ENCODE data around the gene MACROD2.

Gene MACROD2

DNA sequence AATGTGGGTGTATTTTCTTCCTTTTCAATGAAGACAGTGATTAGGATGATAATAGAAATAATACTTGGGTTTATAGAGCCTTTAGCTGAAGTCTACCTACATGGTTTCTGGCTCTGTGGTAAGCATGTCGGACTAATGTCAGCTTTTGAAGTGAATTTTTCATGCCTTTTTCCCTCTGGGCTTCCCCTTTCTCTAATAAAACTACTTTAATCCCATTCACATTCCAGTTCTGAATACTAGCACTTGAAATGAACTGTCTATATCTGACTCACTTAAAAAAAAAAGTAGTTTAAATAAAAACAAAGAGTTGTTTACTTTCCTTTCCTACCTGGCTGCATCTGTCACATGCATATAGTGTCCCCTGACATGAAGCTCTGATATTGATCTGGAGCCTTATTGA is 888.0 kb downstream of the MACROD2 start:
- Histone ChIP-seq H2AFZ (ENCODE audit: low read depth, low read length, severe bottlenecking) (no peak overlapping the region), H3K9me3 (ENCODE audit: insufficient read depth, low read length) (no peaks in the 10 kb centered on the region), H3K27ac (ENCODE audit: low read depth, low read length) (no peak overlapping the region)

DNA sequence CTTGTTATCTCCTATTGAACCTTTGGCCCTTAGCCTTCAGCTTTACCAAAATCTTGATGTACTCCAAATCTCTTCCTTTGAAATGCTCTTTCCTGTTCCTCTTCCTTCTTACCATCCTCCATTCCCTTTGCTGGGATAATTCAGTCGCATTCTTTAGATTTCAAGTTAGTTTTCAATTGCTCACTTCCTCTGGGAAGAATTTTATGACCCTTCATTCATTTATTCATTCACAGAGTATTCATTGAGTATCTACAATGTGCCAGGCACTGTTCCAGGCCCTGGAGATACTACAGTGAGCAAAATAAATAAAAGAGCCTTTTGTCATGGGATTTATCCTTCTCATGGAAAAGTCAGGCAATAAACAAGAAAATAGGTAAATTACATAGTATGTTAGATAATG is 890.3 kb downstream of the MACROD2 start:
- H3K4me3 ChIP-seq (ENCODE audit: insufficient read depth, low read length, poor library complexity, severe bottlenecking) = no peak overlapping the region
- no peaks in the 10 kb centered on the region for H3K36me3 ChIP-seq (ENCODE audit: low read length)
- TF ChIP-seq, protein P1, sequence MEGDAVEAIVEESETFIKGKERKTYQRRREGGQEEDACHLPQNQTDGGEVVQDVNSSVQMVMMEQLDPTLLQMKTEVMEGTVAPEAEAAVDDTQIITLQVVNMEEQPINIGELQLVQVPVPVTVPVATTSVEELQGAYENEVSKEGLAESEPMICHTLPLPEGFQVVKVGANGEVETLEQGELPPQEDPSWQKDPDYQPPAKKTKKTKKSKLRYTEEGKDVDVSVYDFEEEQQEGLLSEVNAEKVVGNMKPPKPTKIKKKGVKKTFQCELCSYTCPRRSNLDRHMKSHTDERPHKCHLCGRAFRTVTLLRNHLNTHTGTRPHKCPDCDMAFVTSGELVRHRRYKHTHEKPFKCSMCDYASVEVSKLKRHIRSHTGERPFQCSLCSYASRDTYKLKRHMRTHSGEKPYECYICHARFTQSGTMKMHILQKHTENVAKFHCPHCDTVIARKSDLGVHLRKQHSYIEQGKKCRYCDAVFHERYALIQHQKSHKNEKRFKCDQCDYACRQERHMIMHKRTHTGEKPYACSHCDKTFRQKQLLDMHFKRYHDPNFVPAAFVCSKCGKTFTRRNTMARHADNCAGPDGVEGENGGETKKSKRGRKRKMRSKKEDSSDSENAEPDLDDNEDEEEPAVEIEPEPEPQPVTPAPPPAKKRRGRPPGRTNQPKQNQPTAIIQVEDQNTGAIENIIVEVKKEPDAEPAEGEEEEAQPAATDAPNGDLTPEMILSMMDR (IDR thresholded peaks at IDR 0.05; ENCODE audit: insufficient read depth, low read length, poor library complexity, severe bottlenecking) = no peak
- no peak for TF ChIP-seq EZH2phosphoT487 (conservative IDR thresholded peaks at IDR 0.05; ENCODE audit: low read length)
- no peak overlapping the region for H2AFZ ChIP-seq (ENCODE audit: low read depth, low read length, severe bottlenecking)
- H3F3A ChIP-seq (ENCODE audit: insufficient read depth) = no peaks in the 10 kb centered on the region
- H3K27me3 ChIP-seq (ENCODE audit: low read length) = no peaks in the 10 kb centered on the region
- no peak overlapping the region for H3K4me2 ChIP-seq (ENCODE audit: low read depth, low read length, poor library complexity, severe bottlenecking)
- no peaks in the 10 kb centered on the region for H3K9me2 ChIP-seq (replicated peaks; ENCODE audit: insufficient read depth, low read length)
- no peaks in the 10 kb centered on the region for H3K9me3 ChIP-seq (ENCODE audit: insufficient read depth, low read length)
- H3K79me2 ChIP-seq (ENCODE audit: insufficient read depth, low read length) = no peaks in the 10 kb centered on the region
- H3K9ac ChIP-seq (ENCODE audit: low read length) = no peak overlapping the region
- H3K27ac ChIP-seq (ENCODE audit: low read depth, low read length) = no peak overlapping the region
- no peaks in the 10 kb centered on the region for H4K20me1 ChIP-seq (ENCODE audit: low read depth, low read length)

More for the DNA sequence above, 888.0 kb downstream of the MACROD2 start:
- no peaks in the 10 kb centered on the region for H3K36me3 ChIP-seq (ENCODE audit: low read length)
- TF ChIP-seq, protein P1 (IDR thresholded peaks at IDR 0.05; ENCODE audit: insufficient read depth, low read length, poor library complexity, severe bottlenecking) = no peak
- TF ChIP-seq EZH2phosphoT487 (conservative IDR thresholded peaks at IDR 0.05; ENCODE audit: low read length) = no peak
- H3K4me3 ChIP-seq (ENCODE audit: insufficient read depth, low read length, poor library complexity, severe bottlenecking) = no peak overlapping the region
- no peaks in the 10 kb centered on the region for H3K79me2 ChIP-seq (ENCODE audit: insufficient read depth, low read length)
- H3F3A ChIP-seq (ENCODE audit: insufficient read depth) = no peaks in the 10 kb centered on the region
- no peak overlapping the region for H3K4me2 ChIP-seq (ENCODE audit: low read depth, low read length, poor library complexity, severe bottlenecking)
- no peaks in the 10 kb centered on the region for H3K27me3 ChIP-seq (ENCODE audit: low read length)
- H4K20me1 ChIP-seq (ENCODE audit: low read depth, low read length) = no peaks in the 10 kb centered on the region
- no peaks in the 10 kb centered on the region for H3K9me2 ChIP-seq (replicated peaks; ENCODE audit: insufficient read depth, low read length)
- no peak overlapping the region for H3K9ac ChIP-seq (ENCODE audit: low read length)

DNA sequence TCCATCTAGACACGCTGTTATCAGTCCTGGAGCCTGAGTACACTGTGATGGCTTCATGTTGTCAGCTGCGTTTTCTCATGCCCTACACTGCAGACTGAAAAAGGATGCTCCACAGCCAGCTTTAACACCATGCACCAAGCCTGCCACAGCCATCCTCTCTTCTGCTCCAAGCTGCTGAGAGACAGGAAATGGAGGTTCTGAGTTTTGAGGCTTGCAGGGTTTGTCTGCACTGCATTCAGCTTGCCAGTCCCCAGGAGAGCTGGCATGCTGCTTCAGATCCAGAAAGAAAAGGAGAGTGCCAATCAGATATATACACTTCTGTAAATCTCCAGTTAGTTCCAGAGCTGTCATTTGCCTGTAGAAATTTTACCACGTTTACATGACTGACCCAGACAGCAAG is 892.8 kb downstream of the MACROD2 start:
- Histone ChIP-seq H3K4me3 (ENCODE audit: insufficient read depth, low read length, poor library complexity, severe bottlenecking) (no peak overlapping the region), H3F3A (ENCODE audit: insufficient read depth) (no peaks in the 10 kb centered on the region), H3K9me2 (replicated peaks; ENCODE audit: insufficient read depth, low read length) (no peaks in the 10 kb centered on the region), H3K4me2 (ENCODE audit: low read depth, low read length, poor library complexity, severe bottlenecking) (no peak overlapping the region), H3K79me2 (ENCODE audit: insufficient read depth, low read length) (no peaks in the 10 kb centered on the region), H3K36me3 (ENCODE audit: low read length) (no peaks in the 10 kb centered on the region), H3K9ac (ENCODE audit: low read length) (no peak overlapping the region), H3K27ac (ENCODE audit: low read depth, low read length) (no peak overlapping the region), H3K9me3 (ENCODE audit: insufficient read depth, low read length) (no peaks in the 10 kb centered on the region), H4K20me1 (ENCODE audit: low read depth, low read length) (no peaks in the 10 kb centered on the region), H3K27me3 (ENCODE audit: low read length) (no peaks in the 10 kb centered on the region), H2AFZ (ENCODE audit: low read depth, low read length, severe bottlenecking) (no peak overlapping the region)
- TF ChIP-seq, protein P1 (IDR thresholded peaks at IDR 0.05; ENCODE audit: insufficient read depth, low read length, poor library complexity, severe bottlenecking) = no peak
- no peak for TF ChIP-seq EZH2phosphoT487 (conservative IDR thresholded peaks at IDR 0.05; ENCODE audit: low read length)
